ENCODE results near the gene MZT2B.
A peak's percentile ranks its signal among the peaks of the same experiment; 100 is the strongest.
"Not testable (repeated sequence)": the region's sequence is repeated elsewhere in the genome, so short reads cannot be mapped to it uniquely, and the experiment has no call there.

The MZT2B gene

DNA sequence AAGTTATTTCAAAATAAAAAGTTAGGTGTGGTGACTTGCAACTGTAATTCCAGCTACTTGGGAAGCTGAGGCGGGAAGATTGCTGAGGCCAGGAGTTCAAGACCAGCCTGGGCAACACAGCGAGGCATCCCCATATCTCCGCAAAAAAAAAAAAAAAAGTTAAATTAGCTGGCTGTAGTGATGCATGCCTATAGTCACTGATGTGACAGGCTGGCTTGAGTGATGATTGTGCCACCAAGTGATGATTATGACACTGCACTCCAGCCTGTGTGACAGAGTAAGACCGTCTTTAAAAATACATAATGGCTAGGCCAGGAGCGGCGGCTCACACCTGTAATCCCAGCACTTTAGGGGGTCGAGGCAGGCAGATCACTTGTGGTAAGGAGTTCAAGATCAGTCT, 12.2 kb upstream of the MZT2B start:
- peaks cover 63% of the 10 kb centered on the region for H3K36me3 ChIP-seq

DNA sequence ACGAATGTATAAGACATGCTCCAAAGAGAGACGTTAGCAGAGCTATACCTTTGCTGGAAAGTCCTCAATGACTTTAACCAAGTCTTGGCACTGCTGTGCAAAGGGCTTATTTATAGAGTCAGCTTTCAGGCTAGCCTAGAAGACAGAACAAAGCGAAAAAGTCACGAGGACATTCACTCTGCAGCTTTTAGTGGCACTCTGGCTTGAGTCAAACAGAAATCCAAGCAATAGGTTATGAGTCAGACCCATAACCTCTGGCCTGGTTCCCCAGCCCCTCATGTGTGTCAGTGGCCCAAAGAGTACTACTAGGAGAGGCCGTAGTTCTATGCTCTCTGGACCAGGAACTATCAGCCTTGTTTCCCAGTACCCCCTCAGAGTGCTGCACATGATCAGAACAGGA, 7.2 kb upstream of the MZT2B start:
- peaks cover 11 to 20% of the 10 kb centered on the region in 2 experiments for H3K4me1 ChIP-seq (ENCODE audit: control insufficient read depth in 1 of 2, insufficient read depth in 1 of 2, low read depth in 1 of 2, low read length in 1 of 2)
- peak overlapping the region; percentile 68 for H3K27ac ChIP-seq
- H3K9me3 ChIP-seq; H3K27me3 ChIP-seq; H3K4me3 ChIP-seq (ENCODE audit: low read depth in 1 of 2, low read length in 1 of 2): not testable (repeated sequence)
- H3K36me3 ChIP-seq: peaks cover 30% of the 10 kb centered on the region

More for the DNA sequence above, 12.2 kb upstream of the MZT2B start:
- Histone ChIP-seq H3K27ac (no peak overlapping the region), H3K9me3 (no peaks in the 10 kb centered on the region), H3K4me1 (ENCODE audit: control insufficient read depth in 1 of 2, insufficient read depth in 1 of 2, low read depth in 1 of 2, low read length in 1 of 2) (peaks cover 0 to 2% of the 10 kb centered on the region in 2 experiments), H3K27me3 (no peaks in the 10 kb centered on the region), H3K4me3 (ENCODE audit: low read depth in 1 of 2, low read length in 1 of 2) (no peak overlapping the region)
- TF ChIP-seq, protein P1, sequence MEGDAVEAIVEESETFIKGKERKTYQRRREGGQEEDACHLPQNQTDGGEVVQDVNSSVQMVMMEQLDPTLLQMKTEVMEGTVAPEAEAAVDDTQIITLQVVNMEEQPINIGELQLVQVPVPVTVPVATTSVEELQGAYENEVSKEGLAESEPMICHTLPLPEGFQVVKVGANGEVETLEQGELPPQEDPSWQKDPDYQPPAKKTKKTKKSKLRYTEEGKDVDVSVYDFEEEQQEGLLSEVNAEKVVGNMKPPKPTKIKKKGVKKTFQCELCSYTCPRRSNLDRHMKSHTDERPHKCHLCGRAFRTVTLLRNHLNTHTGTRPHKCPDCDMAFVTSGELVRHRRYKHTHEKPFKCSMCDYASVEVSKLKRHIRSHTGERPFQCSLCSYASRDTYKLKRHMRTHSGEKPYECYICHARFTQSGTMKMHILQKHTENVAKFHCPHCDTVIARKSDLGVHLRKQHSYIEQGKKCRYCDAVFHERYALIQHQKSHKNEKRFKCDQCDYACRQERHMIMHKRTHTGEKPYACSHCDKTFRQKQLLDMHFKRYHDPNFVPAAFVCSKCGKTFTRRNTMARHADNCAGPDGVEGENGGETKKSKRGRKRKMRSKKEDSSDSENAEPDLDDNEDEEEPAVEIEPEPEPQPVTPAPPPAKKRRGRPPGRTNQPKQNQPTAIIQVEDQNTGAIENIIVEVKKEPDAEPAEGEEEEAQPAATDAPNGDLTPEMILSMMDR (IDR thresholded peaks at IDR 0.05): no peak

DNA sequence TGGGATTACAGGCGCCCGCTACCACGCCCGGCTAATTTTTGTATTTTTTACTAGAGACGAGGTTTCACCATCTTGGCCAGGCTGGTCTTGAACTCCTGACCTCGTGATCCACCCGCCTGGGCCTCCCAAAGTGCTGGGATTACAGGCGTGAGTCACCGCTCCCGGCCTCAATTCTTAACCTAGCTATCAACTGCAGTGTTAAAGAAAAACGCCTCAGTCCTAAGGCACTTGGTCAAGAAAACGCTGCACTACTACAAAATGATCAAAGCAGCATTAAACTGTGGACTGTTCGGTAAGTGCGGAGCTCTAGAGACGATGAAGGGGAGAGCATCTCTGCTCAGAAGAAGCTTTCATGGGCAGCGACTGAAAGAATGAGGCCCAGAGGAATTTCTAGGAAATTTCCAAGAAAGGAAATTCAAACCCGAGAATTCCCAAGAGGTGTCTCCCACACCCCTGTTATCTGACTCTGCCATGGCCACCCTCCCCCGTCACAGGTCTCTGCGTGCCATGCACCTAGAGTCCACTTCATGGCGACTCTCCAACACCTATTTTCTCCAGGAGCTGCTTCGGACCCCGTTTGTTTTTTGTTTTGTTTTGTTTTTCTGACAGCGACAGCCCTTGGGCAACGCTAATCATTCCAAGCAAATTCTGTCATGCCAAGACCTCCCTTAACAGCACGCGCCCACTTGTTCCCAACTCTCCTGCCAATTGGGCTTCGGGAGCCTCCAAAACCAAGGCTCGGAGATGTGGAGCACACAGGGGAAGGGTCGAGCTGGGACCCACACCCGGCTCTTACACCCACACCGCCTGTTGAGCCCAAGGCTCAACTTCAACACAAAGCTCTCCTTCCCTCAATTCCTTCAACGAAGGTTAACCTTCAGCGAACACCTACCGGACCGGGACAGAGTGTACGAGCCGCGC, 1.4 kb upstream of the MZT2B start:
- peak overlapping the region; percentile 78 to 87 for H3K4me3 ChIP-seq (ENCODE audit: low read depth in 1 of 2, low read length in 1 of 2)
- H3K4me1 ChIP-seq (ENCODE audit: control insufficient read depth in 1 of 2, insufficient read depth in 1 of 2, low read depth in 1 of 2, low read length in 1 of 2): peaks cover 24 to 28% of the 10 kb centered on the region in 2 experiments
- H3K27me3 ChIP-seq, H3K9me3 ChIP-seq, H3K36me3 ChIP-seq: not testable (repeated sequence)
- H3K27ac ChIP-seq: peak overlapping the region; percentile 87

DNA sequence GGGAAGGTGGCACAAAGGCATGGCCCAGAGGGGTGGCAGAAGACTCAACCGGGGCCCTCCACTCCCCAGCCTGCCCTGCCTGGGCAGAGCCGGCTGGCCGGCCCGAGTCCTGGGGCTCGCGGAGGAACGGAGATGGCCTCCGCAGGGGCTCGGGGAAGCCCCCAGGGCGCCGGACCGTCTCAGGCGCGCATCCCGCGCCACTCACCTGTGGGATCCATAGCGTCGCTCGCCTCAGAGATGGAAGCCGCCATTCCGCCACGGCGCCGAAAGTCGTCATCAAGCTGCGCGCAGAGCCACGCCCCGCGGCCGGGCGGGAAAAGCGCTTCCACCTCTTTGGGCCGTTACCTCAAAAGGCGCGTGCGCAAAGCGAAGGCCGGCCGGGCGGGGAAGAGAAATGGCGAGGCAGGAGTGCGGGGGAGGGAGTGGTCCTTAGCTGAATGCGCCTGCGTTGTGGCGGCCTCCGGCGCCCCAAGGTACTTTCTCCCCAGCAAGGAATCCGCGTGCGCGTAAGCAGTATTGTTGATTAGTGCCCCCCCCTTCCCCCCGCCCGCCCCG, 660 bp upstream of the MZT2B start, which contains the start of gene SMPD4:
Gene SMPD4 (minus strand): TSS at position 278 of the 555 bp plus-strand sequence. CDS start 5,010 bp downstream, outside the sequence.
- Histone ChIP-seq H3K27ac (peak within 1 kb of the TSS; percentile 87), H3K36me3 (no peaks in the 10 kb centered on the region), H3K9me3 (no peaks in the 10 kb centered on the region), H3K4me3 (ENCODE audit: low read depth in 1 of 2, low read length in 1 of 2) (peak within 1 kb of the TSS; percentile 78 to 87), H3K4me1 (ENCODE audit: control insufficient read depth in 1 of 2, insufficient read depth in 1 of 2, low read depth in 1 of 2, low read length in 1 of 2) (peaks cover 19 to 23% of the 10 kb centered on the region in 2 experiments), H3K27me3 (no peaks in the 10 kb centered on the region)
- TF ChIP-seq, protein P1 (IDR thresholded peaks at IDR 0.05): no peak

DNA sequence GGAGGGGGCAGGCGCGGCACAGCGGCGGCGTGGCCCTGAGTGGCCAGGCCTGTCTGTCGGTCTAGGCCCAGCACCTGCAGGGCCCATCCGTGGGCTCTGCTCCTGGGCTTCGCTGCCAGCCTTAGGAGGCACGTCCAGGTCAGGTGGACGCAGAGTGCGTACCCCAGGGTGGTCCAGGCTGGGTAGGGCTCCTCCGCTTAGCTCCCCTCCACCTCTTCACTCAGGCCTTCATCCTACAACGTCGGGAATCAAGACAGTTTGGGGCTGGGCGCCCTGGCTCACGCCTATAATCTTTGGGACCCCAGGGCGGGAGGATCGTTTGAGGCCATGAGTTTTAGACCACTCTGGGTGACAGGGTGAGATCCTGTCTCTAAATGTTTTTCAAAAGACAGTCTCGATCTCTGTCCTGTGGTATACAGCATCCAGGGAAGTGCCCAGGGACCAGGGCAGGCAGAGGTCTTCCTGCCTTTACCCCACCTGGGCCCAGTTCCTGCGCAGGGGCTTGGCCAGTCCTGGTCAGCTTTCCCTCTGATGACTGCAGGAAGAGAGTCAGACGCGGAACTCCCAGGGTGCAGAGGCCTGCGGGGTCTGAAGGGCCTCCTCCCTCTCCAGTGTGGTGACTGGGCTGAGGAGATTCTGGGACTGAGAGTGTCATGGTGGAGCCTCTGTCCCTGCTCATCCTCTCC, 907 bp downstream of the MZT2B start:
- not testable (repeated sequence) for H3K9me3 ChIP-seq, H3K36me3 ChIP-seq, H3K27me3 ChIP-seq, H3K27ac ChIP-seq
- H3K4me1 ChIP-seq (ENCODE audit: control insufficient read depth in 1 of 2, insufficient read depth in 1 of 2, low read depth in 1 of 2, low read length in 1 of 2): peaks cover 18 to 19% of the 10 kb centered on the region in 2 experiments
- peak overlapping the region; percentile 78 to 87 for H3K4me3 ChIP-seq (ENCODE audit: low read depth in 1 of 2, low read length in 1 of 2)

DNA sequence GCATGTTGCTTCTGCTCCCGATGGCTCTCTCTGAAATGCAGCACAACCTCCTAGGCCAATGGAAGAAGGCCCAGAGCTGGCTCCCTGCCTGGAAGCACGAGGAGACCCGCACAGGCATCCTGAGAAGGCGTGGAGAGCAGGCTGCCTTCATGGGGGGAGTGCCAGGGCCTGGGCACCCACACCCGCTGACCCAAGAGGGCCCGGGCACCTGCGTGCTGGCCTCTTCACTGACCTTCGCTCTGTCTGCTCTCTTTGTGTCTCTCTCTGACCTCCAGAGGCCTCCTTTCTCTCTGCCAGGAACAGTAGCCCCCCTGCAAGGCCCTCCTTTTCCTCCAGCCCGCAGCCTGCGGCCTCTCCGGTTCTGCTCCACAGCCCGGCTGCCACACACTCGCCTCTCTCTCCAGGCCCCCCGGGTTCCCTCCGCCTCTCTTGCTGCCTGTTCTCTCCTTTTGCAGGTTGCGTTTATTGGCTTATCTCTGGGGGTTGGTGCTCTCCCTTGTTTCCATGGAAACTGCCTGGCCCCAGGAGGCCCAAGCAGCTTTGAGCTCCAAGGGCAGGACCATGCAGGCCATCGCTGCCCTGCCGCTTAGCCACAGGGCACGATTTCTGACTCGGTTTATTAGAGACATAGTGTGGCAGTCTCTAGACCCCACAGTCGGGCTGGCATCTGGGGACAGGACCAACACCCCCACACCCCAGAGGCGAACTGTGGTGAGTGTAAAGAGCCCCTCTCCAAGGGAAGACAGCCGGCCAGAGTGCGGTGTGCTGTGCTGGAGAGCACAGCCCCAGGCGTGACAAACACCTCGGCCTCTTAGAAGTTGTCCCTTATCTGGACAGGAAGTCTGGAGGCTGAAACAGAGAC, 1.7 kb downstream of the MZT2B start:
- Histone ChIP-seq H3K27ac (no peak overlapping the region), H3K27me3 (no peaks in the 10 kb centered on the region), H3K36me3 (peaks cover 3% of the 10 kb centered on the region)

More for the DNA sequence above, 1.7 kb downstream of the MZT2B start:
- peaks cover 18 to 19% of the 10 kb centered on the region in 2 experiments for H3K4me1 ChIP-seq (ENCODE audit: control insufficient read depth in 1 of 2, insufficient read depth in 1 of 2, low read depth in 1 of 2, low read length in 1 of 2)
- H3K9me3 ChIP-seq: no peaks in the 10 kb centered on the region
- TF ChIP-seq, protein P1 (IDR thresholded peaks at IDR 0.05): no peak
- H3K4me3 ChIP-seq (ENCODE audit: low read depth in 1 of 2, low read length in 1 of 2): no peak overlapping the region
